ENCODE data around the gene TMEM132A.

GRCh38 chr11:60951606-60951903 lies 27.3 kb downstream of the TMEM132A start:
- TF ChIP-seq ZNF302 (CRISPR knock-in tag; IDR thresholded peaks at IDR 0.05) (no peak), POLR2A (IDR thresholded peaks at IDR 0.05; ENCODE audit: low read length) (no peak), CTCF (IDR thresholded peaks at IDR 0.05) (no peak), JUN (IDR thresholded peaks at IDR 0.05) (no peak), RFX5 (IDR thresholded peaks at IDR 0.05) (no peak), EP300 (IDR thresholded peaks at IDR 0.05) (no peak), ESRRA (IDR thresholded peaks at IDR 0.05; ENCODE audit: borderline replicate concordance, low read length) (no peak), REST (IDR thresholded peaks at IDR 0.05) (no peak), TFCP2L1 (CRISPR knock-in tag; IDR thresholded peaks at IDR 0.05) (no peak), RAD21 (conservative IDR thresholded peaks at IDR 0.05 in 1 of 2, IDR thresholded peaks at IDR 0.05 in 1 of 2) (no peak), PBX3 (IDR thresholded peaks at IDR 0.05) (no peak), MAFK (IDR thresholded peaks at IDR 0.05; ENCODE audit: partially characterized antibody) (no peak), HES2 (IDR thresholded peaks at IDR 0.05) (no peak), CBX8 (IDR thresholded peaks at IDR 0.05) (no peak)

Measured in A549 (cell line).